Pancreas (tissue), 10 donors: ENCODE measurements around the gene FFAR4. TPM values are rescaled to one million over a fixed set of nuclear protein-coding genes. Genes with fewer than 3 reads are reported as not detected.
"Not testable (repeated sequence)": the region's sequence is repeated elsewhere in the genome, so short reads cannot be mapped to it uniquely, and the experiment has no call there.

Source experiments
- ATAC-seq, 4 donors: fragments of 200-7000 bp; cut with Tn5 transposase; one replicate each; pipeline versions ENCODE4 v1.8.0 to v1.9.1; 2020; ENCODE audit warnings: mild to moderate bottlenecking in 4 of 4, moderate library complexity in 4 of 4
- DNase-seq, 6 donors: peaks; one replicate each; pipeline ENCODE4 v3.0.0-alpha.2; 2020
- FAIRE-seq: peaks from 2 replicates; lab custom pipeline; 2012; peaks lifted over from hg19 to GRCh38; lab: Jason Lieb, UNC
- H3K27ac ChIP-seq, 4 donors: fragments of 200-600 bp; sonication (generic); 1 replicate in 3 of 4; 2 replicates in 1 of 4; pipeline versions ENCODE4 v1.5.0 to v1.8.0; 2020
- H3K27me3 ChIP-seq, 4 donors: fragments of 200-600 bp; one replicate each; pipeline ENCODE4 v1.8.0; 2021
- H3K36me3 ChIP-seq, 3 donors: fragments of 200-600 bp; sonication (generic) in 1 of 3; one replicate each; pipeline versions ENCODE4 v1.5.0 to v1.8.0; 2020 to 2021
- H3K4me1 ChIP-seq, 3 donors: fragments of 200-600 bp; one replicate each; pipeline ENCODE4 v1.8.0; 2021
- H3K4me3 ChIP-seq, 4 donors: fragments of 200-600 bp; sonication (generic) in 2 of 4; one replicate each; pipeline versions ENCODE4 v1.5.0 to v1.8.0; 2020 to 2021
- H3K9me3 ChIP-seq, 4 donors: fragments of 200-600 bp; one replicate each; pipeline ENCODE4 v1.8.0; 2021
- CTCF ChIP-seq, 4 donors: fragments of 200-600 bp; sonication (generic) in 3 of 4; IDR thresholded peaks; one replicate each; pipeline versions ENCODE4 v1.5.0 to v1.8.0; 2021; ENCODE audit warnings: antibody characterized with exemption in 4 of 4
- WGBS, 2 donors: extraction: QIAGEN DNeasy Blood & Tissue Kit; methylation state at CpG; one replicate each; pipeline ENCODE4 v1.1.7; 2013; 5-methylcytosine and 5-hydroxymethylcytosine counted together
- intact Hi-C, 3 donors: fragments of 100-400 bp; cut with DNase I; formaldehyde crosslinking; loops; one replicate each; pipeline versions ENCODE4 v1.11.1 to v1.14.2; 2022
- polyA plus RNA-seq, 2 donors: library from polyadenylated mRNA; stranded (reverse); fragments of 200-250 nt; gene quantifications; one replicate each; pipeline ENCODE4 v1.2.3, GENCODE V29; 2013
- total RNA-seq, 6 donors: library from RNA; stranded (reverse); fragmentation: NEBNext Ultra II Directional in 4 of 6; extraction: Animal tissue kit (Norgen Biotek cat#: 25700) in 4 of 6; gene quantifications; one replicate each; pipeline versions ENCODE4 v1.2.1 to v1.2.4, GENCODE V29; 2021 to 2023
- donor health status: healthy with polysubstance abuse.
- donor health status: DM: no; HTN: no; CAD: no; lungs with moderate emphysema.
- donor health status: DM: no; HTN: no; CAD: no.
- donor health status: control.
- donor health status: control.
- donor health status: Bipolar disorder and iron deficiency.
- donor health status: DM: yes; HTN: yes; CAD: no.
- donor health status: DM: no; HTN: no; CAD: no.
- donor health status: DM: no; HTN: no; CAD: no.
- donor health status: DM: yes; HTN: yes; CAD: no.

Gene FFAR4
- total and polyA plus RNA-seq, 8 donors = 0.37 to 2.4 (median 0.74) TPM

GRCh38 chr10:93542358-93542791 lies 24.1 kb upstream of the FFAR4 start:
- FAIRE-seq (no peak), DNase-seq (peak; percentile 21 to 73 (median 48)), ATAC-seq (peak; percentile 60 to 83 (median 74))
- Histone ChIP-seq H3K4me1 (no peaks in the 10 kb centered on the region), H3K27me3 (no peaks in the 10 kb centered on the region), H3K36me3 (no peaks in the 10 kb centered on the region), H3K9me3 (no peaks in the 10 kb centered on the region), H3K4me3 (peak overlapping the region in 1 of 4 donors; percentile 6), H3K27ac (no peak overlapping the region)
- no peak for TF ChIP-seq CTCF (IDR thresholded peaks at IDR 0.05)
- intact Hi-C loops = no loop called here
- 10 to 13% methylated on average over 10 of the region's 10 CpGs for WGBS, 2 donors

GRCh38 chr10:93546995-93547394 lies 19.5 kb upstream of the FFAR4 start:
- ATAC-seq, intact Hi-C loops, H3K4me1 ChIP-seq, DNase-seq, FAIRE-seq, H3K9me3 ChIP-seq, H3K4me3 ChIP-seq, H3K36me3 ChIP-seq, H3K27me3 ChIP-seq, H3K27ac ChIP-seq: not testable (repeated sequence)
- 69 to 83% methylated on average over 7 to 8 of the region's 8 CpGs for WGBS, 2 donors

- no peak for DNase-seq
- Histone ChIP-seq H3K27ac (no peak overlapping the region), H3K4me3 (no peak overlapping the region), H3K27me3 (no peaks in the 10 kb centered on the region), H3K36me3 (no peaks in the 10 kb centered on the region), H3K9me3 (no peaks in the 10 kb centered on the region), H3K4me1 (no peaks in the 10 kb centered on the region)
- intact Hi-C loops = no loop called here
- TF ChIP-seq CTCF (IDR thresholded peaks at IDR 0.05) = no peak
- no peak for FAIRE-seq
- ATAC-seq = no peak
Measured at GRCh38 chr10:93547522-93547921, 18.9 kb upstream of the FFAR4 start.

- no peak for FAIRE-seq
- no peak for TF ChIP-seq CTCF (IDR thresholded peaks at IDR 0.05)
- no peaks in the 10 kb centered on the region for H3K36me3 ChIP-seq
- intact Hi-C loops = no loop called here
- H3K27me3 ChIP-seq = no peaks in the 10 kb centered on the region
- no peak overlapping the region for H3K4me3 ChIP-seq
- no peak for DNase-seq
- ATAC-seq = no peak
- no peaks in the 10 kb centered on the region for H3K9me3 ChIP-seq
- WGBS, 2 donors = 89 to 90% methylated on average over 5 of the region's 5 CpGs
- no peak overlapping the region for H3K27ac ChIP-seq
- no peaks in the 10 kb centered on the region for H3K4me1 ChIP-seq
Measured at GRCh38 chr10:93548376-93549071, 17.9 kb upstream of the FFAR4 start.

GRCh38 chr10:93550606-93551005 lies 15.9 kb upstream of the FFAR4 start:
- H3K4me3 ChIP-seq = no peak overlapping the region
- intact Hi-C loops = no loop called here
- no peak for TF ChIP-seq CTCF (IDR thresholded peaks at IDR 0.05)
- WGBS, 2 donors = 57 to 69% methylated on average over 4 of the region's 4 CpGs
- no peaks in the 10 kb centered on the region for H3K27me3 ChIP-seq
- H3K27ac ChIP-seq = no peak overlapping the region
- DNase-seq (no peak), ATAC-seq (no peak), FAIRE-seq (peak; percentile 20)
- no peaks in the 10 kb centered on the region for H3K4me1 ChIP-seq
- H3K9me3 ChIP-seq = no peaks in the 10 kb centered on the region
- H3K36me3 ChIP-seq = no peaks in the 10 kb centered on the region
